H1 (cell line): Measurements from ENCODE around the gene CDKN2B-AS1. TPM values are rescaled to one million over a fixed set of nuclear protein-coding genes. Genes with fewer than 3 reads are reported as not detected.

Source experiments
- CTCF ChIA-PET: fragments of 300-600 bp; sonication (Branson Sonifier 250); formaldehyde crosslinking; loops from one replicate; lab custom pipeline; 2021; ENCODE audit not compliant: partially characterized antibody; lab: Charles Lee
- POLR2A ChIA-PET: fragments of 300-600 bp; sonication (Branson Sonifier 250); formaldehyde crosslinking; loops from one replicate; lab custom pipeline; 2021; ENCODE audit warnings: inconsistent platforms; ENCODE audit not compliant: partially characterized antibody; lab: Charles Lee
- DNase-seq, 2 experiments: peaks; one replicate each; pipeline versions ENCODE4 v3.0.0 to v3.0.0-alpha.2; 2010 to 2022; ENCODE audit warnings: low spot score in 2 of 2, low read depth in 1 of 2, mixed read lengths in 1 of 2
- FAIRE-seq: peaks from 2 replicates; lab custom pipeline; 2011; peaks lifted over from hg19 to GRCh38; lab: Jason Lieb, UNC
- H2AFZ ChIP-seq: 2 replicates; pipeline ENCODE4 v1.8.1; 2012; ENCODE audit warnings: low read length, inconsistent platforms
- H2AK5ac ChIP-seq: 2 replicates; pipeline ENCODE4 v1.6.1; 2013; ENCODE audit warnings: low read depth, low read length
- H2BK120ac ChIP-seq: replicated peaks from 2 replicates; pipeline ENCODE3; 2013; ENCODE audit warnings: low read depth, low read length, inconsistent platforms
- H2BK12ac ChIP-seq: 2 replicates; pipeline ENCODE4 v1.6.1; 2013; ENCODE audit warnings: low read depth, low read length
- H2BK15ac ChIP-seq: 2 replicates; pipeline ENCODE4 v1.6.1; 2013; ENCODE audit warnings: low read length
- H2BK20ac ChIP-seq: 2 replicates; pipeline ENCODE4 v1.6.1; 2013; ENCODE audit warnings: low read length
- H2BK5ac ChIP-seq: 2 replicates; pipeline ENCODE4 v1.6.1; 2013; ENCODE audit warnings: low read depth, low read length
- H3K14ac ChIP-seq: 2 replicates; pipeline ENCODE4 v1.6.1; 2013; ENCODE audit warnings: inconsistent platforms; ENCODE audit not compliant: insufficient read length
- H3K18ac ChIP-seq: 2 replicates; pipeline ENCODE4 v1.6.1; 2013; ENCODE audit warnings: low read length; ENCODE audit errors: extremely low read depth
- H3K23ac ChIP-seq: 2 replicates; pipeline ENCODE4 v1.6.1; 2013; ENCODE audit warnings: inconsistent platforms; ENCODE audit not compliant: insufficient read length
- H3K23me2 ChIP-seq: 2 replicates; pipeline ENCODE4 v1.6.1; 2013; ENCODE audit warnings: low read depth, low read length
- H3K27ac ChIP-seq: 2 replicates; pipeline ENCODE4 v1.6.1; 2011; ENCODE audit warnings: low read depth, low read length, inconsistent platforms
- H3K27me3 ChIP-seq, 4 experiments: replicated peaks in 1 of 4; 1 replicate in 1 of 4; 2 replicates in 3 of 4; pipeline versions ENCODE4 v1.6.1 to v1.8.1; 2011 to 2013; ENCODE audit warnings: low read length in 3 of 4, mild to moderate bottlenecking in 3 of 4, inconsistent platforms in 2 of 4, mixed read lengths in 2 of 4, moderate library complexity in 1 of 4; ENCODE audit not compliant: control insufficient read depth in 3 of 4, insufficient read depth in 3 of 4; ENCODE audit errors: extremely low read depth in 1 of 4
- H3K36me3 ChIP-seq, 4 experiments: 2 replicates each; pipeline versions ENCODE4 v1.6.1 to v1.8.1; 2011 to 2013; ENCODE audit warnings: mild to moderate bottlenecking in 4 of 4, low read length in 3 of 4, moderate library complexity in 2 of 4, control low read depth in 1 of 4, inconsistent platforms in 1 of 4; ENCODE audit not compliant: insufficient read depth in 4 of 4, control insufficient read depth in 2 of 4
- H3K4ac ChIP-seq: replicated peaks from 2 replicates; pipeline ENCODE3; 2013; ENCODE audit warnings: low read length, low read depth, mixed read lengths, inconsistent platforms; ENCODE audit not compliant: insufficient read length
- H3K4me1 ChIP-seq, 4 experiments: replicated peaks in 1 of 4; 1 replicate in 1 of 4; 2 replicates in 3 of 4; pipeline versions ENCODE4 v1.6.1 to v1.8.1; 2011 to 2013; ENCODE audit warnings: low read length in 3 of 4, inconsistent platforms in 2 of 4, mixed read lengths in 1 of 4; ENCODE audit not compliant: insufficient read depth in 4 of 4, control insufficient read depth in 3 of 4
- H3K4me2 ChIP-seq, 2 experiments: 2 replicates each; pipeline versions ENCODE4 v1.6.1 to v1.8.1; 2011 to 2013; ENCODE audit warnings: low read depth in 2 of 2, low read length in 2 of 2, control low read depth in 1 of 2, inconsistent platforms in 1 of 2, mild to moderate bottlenecking in 1 of 2; ENCODE audit not compliant: insufficient read depth in 1 of 2
- H3K4me3 ChIP-seq, 4 experiments: fragments of 200-600, 300-600 bp in 1 of 4; sonication (generic), shearing (Covaris generic), sonication (Bioruptor Twin) in 1 of 4; 2 replicates each; pipeline versions ENCODE4 v1.5.1 to v1.8.1; 2011 to 2016; ENCODE audit warnings: low read length in 4 of 4, low read depth in 3 of 4, control low read depth in 2 of 4, inconsistent platforms in 2 of 4, mild to moderate bottlenecking in 2 of 4, mixed read lengths in 1 of 4, moderate library complexity in 1 of 4; ENCODE audit not compliant: insufficient read depth in 2 of 4; ENCODE audit errors: extremely low read depth in 1 of 4
- H3K56ac ChIP-seq: replicated peaks from 2 replicates; pipeline ENCODE3; 2013; ENCODE audit warnings: low read depth, mild to moderate bottlenecking, mixed read lengths, low read length, inconsistent platforms; ENCODE audit not compliant: insufficient read length
- H3K79me1 ChIP-seq: 2 replicates; pipeline ENCODE4 v1.6.1; 2013; ENCODE audit warnings: low read depth, low read length, control low read depth
- H3K79me2 ChIP-seq, 2 experiments: 2 replicates each; pipeline versions ENCODE4 v1.6.1 to v1.8.1; 2012 to 2013; ENCODE audit warnings: low read length in 2 of 2, mild to moderate bottlenecking in 2 of 2, inconsistent platforms in 1 of 2; ENCODE audit not compliant: insufficient read depth in 2 of 2, control insufficient read depth in 1 of 2
- H3K9ac ChIP-seq, 4 experiments: replicated peaks in 1 of 4; 1 replicate in 1 of 4; 2 replicates in 3 of 4; pipeline versions ENCODE4 v1.6.1 to v1.8.1; 2011 to 2013; ENCODE audit warnings: low read depth in 3 of 4, low read length in 3 of 4, control low read depth in 2 of 4, mild to moderate bottlenecking in 2 of 4, moderate library complexity in 2 of 4, inconsistent platforms in 1 of 4; ENCODE audit errors: extremely low read depth in 1 of 4
- H3K9me3 ChIP-seq, 2 experiments: 2 replicates each; pipeline versions ENCODE4 v1.6.1 to v1.8.1; 2012 to 2013; ENCODE audit warnings: mild to moderate bottlenecking in 2 of 2, moderate library complexity in 2 of 2, control low read depth in 1 of 2, inconsistent platforms in 1 of 2, low read depth in 1 of 2, low read length in 1 of 2, mixed read lengths in 1 of 2; ENCODE audit not compliant: insufficient read depth in 2 of 2
- H4K20me1 ChIP-seq, 2 experiments: replicated peaks in 1 of 2; 2 replicates each; pipeline versions ENCODE3 to v1.8.1; 2011 to 2013; ENCODE audit warnings: inconsistent platforms in 2 of 2, low read length in 2 of 2, mild to moderate bottlenecking in 1 of 2; ENCODE audit not compliant: insufficient read depth in 2 of 2, control insufficient read depth in 1 of 2
- H4K5ac ChIP-seq: 2 replicates; pipeline ENCODE4 v1.6.1; 2013; ENCODE audit warnings: low read length, low read depth, mixed read lengths, inconsistent platforms; ENCODE audit not compliant: insufficient read length
- H4K8ac ChIP-seq: 2 replicates; pipeline ENCODE4 v1.8.0; 2013; ENCODE audit warnings: mild to moderate bottlenecking, moderate library complexity, low read length, inconsistent platforms; ENCODE audit not compliant: insufficient read depth; ENCODE audit errors: extremely low read depth
- H4K91ac ChIP-seq: replicated peaks from 2 replicates; pipeline ENCODE3; 2013; ENCODE audit warnings: low read length, mixed read lengths, inconsistent platforms; ENCODE audit not compliant: insufficient read length
- JUN ChIP-seq: IDR thresholded peaks from 2 replicates; pipeline ENCODE4 v1.6.1; 2011; ENCODE audit warnings: low read depth, mild to moderate bottlenecking, improper control_type of control experiment, low read length
- SAP30 ChIP-seq: fragments of 300-600 bp; sonication (generic); IDR thresholded peaks from 2 replicates; pipeline ENCODE4 v1.7.1; 2012; ENCODE audit warnings: low read length, moderate library complexity, mild to moderate bottlenecking, inconsistent platforms; ENCODE audit not compliant: insufficient read depth, insufficient replicate concordance
- WGBS, 2 experiments: shearing (Covaris generic) in 1 of 2; methylation state at CpG; one replicate each; pipeline versions ENCODE4 v1.1.6 to v1.1.7; 2013 to 2015; ENCODE audit warnings: low lambda C conversion rate in 2 of 2, mixed read lengths in 2 of 2, inconsistent platforms in 1 of 2, low coverage in 1 of 2, missing lambda C conversion rate in 1 of 2; ENCODE audit not compliant: insufficient replicate concordance in 2 of 2, insufficient coverage in 1 of 2, insufficient read length in 1 of 2; ENCODE audit errors: extremely low coverage in 1 of 2, missing lambda C conversion rate in 1 of 2; 5-methylcytosine and 5-hydroxymethylcytosine counted together
- polyA plus RNA-seq, 7 experiments: library from polyadenylated mRNA; depleted of rRNA in 3 of 7; stranded (reverse) in 5 of 7; unstranded in 2 of 7; fragments of >200 nt in 5 of 7; fragments of 200-250 nt in 2 of 7; gene quantifications; 1 replicate in 5 of 7; 2 replicates in 1 of 7; 4 replicates in 1 of 7; pipeline versions ENCODE4 v1.2.1 to v1.2.3, GENCODE V29; 2011 to 2013; ENCODE audit warnings: missing spikeins in 2 of 7, mixed read lengths in 2 of 7
- total RNA-seq: library from RNA; stranded (reverse); fragmentation: NEBNext Ultra II Directional; extraction: Animal tissue kit (Norgen Biotek cat#: 25700); gene quantifications from 2 replicates; pipeline ENCODE4 v1.2.1, GENCODE V29; 2021

CDKN2B-AS1 gene
- total and polyA plus RNA-seq, 2 of the 8 experiments (the other 6 are each of a cell fraction or from before 2014, with no cell fraction given): not detected

- CTCF ChIA-PET: interaction anchor here (0.5 to 4.4 kb wide), 8 partner anchors 11 to 595 kb away, joined by 3 to 32 read pairs (median 4); partner anchors contain the start of gene CDKN2B
- 93% methylated on average over 1 of the region's 1 CpG; no CpG with 5 or more reads in 1 of the 2 experiments for WGBS, 2 experiments
Observed at GRCh38 chr9:22049411-22049810, 54.8 kb downstream of the CDKN2B-AS1 start.

More at GRCh38 chr9:22049411-22049810, 54.8 kb downstream of the CDKN2B-AS1 start:
- no peak overlapping the region for H2BK20ac ChIP-seq
- no peaks in the 10 kb centered on the region for H3K4me1 ChIP-seq
- no peak for TF ChIP-seq SAP30
- TF ChIP-seq JUN: no peak
- TF ChIP-seq, all 59 proteins: peak for 0
- no peaks in the 10 kb centered on the region for H4K20me1 ChIP-seq
- no peak overlapping the region for H2BK12ac ChIP-seq
- H2AFZ ChIP-seq: no peak overlapping the region
- H3K36me3 ChIP-seq: no peaks in the 10 kb centered on the region
- no peak overlapping the region for H3K56ac ChIP-seq
- no peak overlapping the region for H3K9ac ChIP-seq
- no peak overlapping the region for H2BK5ac ChIP-seq
- no peak overlapping the region for H4K8ac ChIP-seq
- no peaks in the 10 kb centered on the region for H3K23me2 ChIP-seq
- no peak overlapping the region for H4K91ac ChIP-seq
- no peak overlapping the region for H3K4ac ChIP-seq
- H3K9me3 ChIP-seq: no peaks in the 10 kb centered on the region
- H3K27me3 ChIP-seq: no peaks in the 10 kb centered on the region
- H2BK120ac ChIP-seq: no peak overlapping the region
- H3K79me1 ChIP-seq: no peaks in the 10 kb centered on the region
- no peak overlapping the region for H4K5ac ChIP-seq
- no peak overlapping the region for H3K18ac ChIP-seq
- no peak overlapping the region for H2BK15ac ChIP-seq
- POLR2A ChIA-PET: no interaction called here
- H2AK5ac ChIP-seq: no peak overlapping the region
- no peak overlapping the region for H3K4me2 ChIP-seq
- FAIRE-seq: no peak
- no peak overlapping the region for H3K14ac ChIP-seq
- DNase-seq: no peak
- no peak overlapping the region for H3K27ac ChIP-seq
- no peaks in the 10 kb centered on the region for H3K79me2 ChIP-seq
- H3K4me3 ChIP-seq: no peak overlapping the region
- H3K23ac ChIP-seq: no peak overlapping the region
